Inferior parietal cortex (tissue), 1 donor: Measurements from ENCODE around the gene DGUOK.
"Not testable (repeated sequence)": the region's sequence is repeated elsewhere in the genome, so short reads cannot be mapped to it uniquely, and the experiment has no call there.

Source experiments
- DNase-seq: peaks from one replicate; pipeline ENCODE4 v3.0.0-alpha.2; 2016; ENCODE audit errors: extremely low spot score

The DGUOK gene

DNA sequence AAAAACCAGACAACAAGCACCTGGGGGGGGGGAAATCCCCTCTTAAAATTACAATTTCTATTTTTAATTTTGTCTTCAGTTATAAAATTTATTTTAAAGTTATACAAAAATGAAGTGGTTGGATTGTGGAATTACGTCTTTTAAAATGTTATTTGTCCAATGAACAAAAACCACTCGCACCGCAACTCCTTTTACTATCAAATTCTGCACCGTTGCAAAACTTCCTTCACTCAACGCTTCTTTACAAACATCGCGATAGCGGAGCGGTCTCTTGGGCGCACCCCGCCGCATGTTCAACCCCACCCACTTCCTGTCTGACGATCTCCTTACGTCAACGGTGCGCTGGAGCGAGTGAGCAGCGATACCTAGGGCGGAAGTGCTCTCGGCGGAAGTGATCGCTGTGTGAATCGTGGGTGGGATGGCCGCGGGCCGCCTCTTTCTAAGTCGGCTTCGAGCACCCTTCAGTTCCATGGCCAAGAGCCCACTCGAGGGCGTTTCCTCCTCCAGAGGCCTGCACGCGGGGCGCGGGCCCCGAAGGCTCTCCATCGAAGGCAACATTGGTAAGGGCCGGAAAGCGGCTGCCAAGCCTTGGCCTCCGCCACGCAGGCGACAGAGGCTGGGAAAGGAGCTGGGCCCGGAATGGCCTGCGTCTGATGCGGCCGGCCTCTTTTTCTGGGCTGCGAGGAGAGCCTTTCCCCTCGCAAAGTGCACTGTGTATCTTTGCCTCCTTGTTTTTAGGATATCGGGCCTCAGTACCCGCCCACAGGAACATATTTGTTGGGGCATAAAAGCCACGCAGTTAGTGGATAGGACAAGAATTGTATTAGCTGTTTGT, at the start of gene DGUOK:
Gene DGUOK (plus strand): TSS at position 388 of the 835 bp plus-strand sequence. CDS start 31 bp downstream, at position 419.
- DNase-seq = peak; percentile 98

DNA sequence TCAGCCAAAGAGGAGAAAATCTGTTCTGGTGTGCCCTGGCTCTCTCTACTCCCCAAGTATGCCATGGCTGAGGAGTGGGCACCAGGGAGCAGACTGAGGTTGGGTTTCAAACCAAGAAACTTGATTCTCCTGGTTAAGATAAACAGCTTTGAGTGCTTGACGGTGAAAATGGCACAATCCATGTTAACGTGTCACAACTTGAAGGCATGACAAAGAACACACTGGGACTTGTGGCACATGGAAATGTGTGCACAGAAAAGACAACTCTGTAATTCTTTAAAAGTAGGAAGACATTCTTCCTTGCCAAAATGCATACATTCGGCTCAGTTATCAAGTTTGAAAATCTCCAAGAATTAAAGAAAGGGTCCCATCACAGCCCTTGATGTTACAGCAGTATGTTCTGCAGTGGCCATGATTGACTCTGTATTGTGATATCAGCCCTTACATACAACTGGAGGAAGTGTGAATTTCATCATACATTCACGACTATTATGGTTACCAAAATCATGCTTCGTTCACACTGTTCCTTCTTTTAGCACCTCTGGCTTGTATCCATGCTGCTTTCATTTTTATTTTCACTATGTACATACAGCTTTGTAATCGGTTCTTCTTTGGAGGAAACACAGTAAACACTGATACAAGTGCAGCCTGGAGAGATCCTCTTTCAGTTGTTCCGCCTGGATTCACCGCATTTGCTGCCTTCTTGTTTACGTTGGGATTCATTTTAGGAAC, 49.4 kb upstream of the DGUOK start:
- DNase-seq = no peak

DNA sequence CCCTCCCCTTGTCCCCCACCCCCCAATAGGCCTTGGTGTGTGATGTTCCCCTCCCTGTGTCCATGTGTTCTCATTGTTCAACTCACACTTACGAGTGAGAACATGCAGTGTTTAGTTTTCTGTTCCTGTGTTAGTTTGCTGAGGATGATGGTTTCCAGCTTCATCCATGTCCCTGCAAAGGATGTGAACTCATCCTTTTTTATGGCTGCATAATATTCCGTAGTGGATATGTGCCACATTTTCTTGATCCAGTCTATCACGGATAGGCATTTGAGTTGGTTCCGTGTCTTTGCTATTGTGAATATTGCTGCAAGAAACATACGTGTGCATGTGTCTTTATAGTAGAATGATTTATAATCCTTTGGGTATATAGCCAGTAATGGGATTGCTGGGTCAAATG, 48.7 kb upstream of the DGUOK start:
- DNase-seq = not testable (repeated sequence)

DNA sequence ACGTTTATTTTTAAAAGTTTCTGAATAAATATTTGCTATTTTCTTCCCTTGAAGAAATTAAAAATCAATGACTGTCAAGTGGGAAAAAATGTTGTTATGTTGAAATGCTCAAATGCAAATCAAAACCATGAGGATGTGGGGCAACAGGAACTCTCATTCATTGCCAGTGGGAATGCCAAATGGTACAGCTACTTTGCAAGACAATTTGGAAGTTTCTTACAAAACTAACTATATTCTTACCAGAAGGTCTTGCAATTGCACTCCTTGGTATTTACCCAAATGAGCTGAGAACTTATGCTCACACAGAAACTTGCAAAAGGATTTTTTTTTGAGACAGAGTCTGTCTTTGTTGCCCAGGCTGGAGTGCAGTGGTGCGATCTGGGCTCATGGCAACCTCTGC, 41.3 kb upstream of the DGUOK start:
- DNase-seq = no peak

DNA sequence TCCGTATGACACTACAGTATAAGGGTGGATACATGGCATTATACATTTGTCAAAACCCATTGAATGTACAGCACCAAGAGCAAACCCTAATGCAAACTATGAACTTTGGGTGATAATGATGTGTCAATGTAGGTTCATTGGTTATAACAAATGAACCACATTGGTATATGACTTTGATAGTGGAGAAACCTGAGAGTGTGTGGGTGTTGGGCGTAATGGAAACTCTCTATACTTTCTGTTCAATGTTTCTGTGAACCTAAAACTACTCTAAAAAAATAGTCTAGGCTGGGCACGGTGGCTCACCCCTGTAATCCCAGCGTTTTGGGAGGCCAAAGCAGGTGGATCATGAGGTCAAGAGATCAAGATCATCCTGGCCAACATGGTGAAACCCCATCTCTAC, 40.3 kb upstream of the DGUOK start:
- no peak for DNase-seq

DNA sequence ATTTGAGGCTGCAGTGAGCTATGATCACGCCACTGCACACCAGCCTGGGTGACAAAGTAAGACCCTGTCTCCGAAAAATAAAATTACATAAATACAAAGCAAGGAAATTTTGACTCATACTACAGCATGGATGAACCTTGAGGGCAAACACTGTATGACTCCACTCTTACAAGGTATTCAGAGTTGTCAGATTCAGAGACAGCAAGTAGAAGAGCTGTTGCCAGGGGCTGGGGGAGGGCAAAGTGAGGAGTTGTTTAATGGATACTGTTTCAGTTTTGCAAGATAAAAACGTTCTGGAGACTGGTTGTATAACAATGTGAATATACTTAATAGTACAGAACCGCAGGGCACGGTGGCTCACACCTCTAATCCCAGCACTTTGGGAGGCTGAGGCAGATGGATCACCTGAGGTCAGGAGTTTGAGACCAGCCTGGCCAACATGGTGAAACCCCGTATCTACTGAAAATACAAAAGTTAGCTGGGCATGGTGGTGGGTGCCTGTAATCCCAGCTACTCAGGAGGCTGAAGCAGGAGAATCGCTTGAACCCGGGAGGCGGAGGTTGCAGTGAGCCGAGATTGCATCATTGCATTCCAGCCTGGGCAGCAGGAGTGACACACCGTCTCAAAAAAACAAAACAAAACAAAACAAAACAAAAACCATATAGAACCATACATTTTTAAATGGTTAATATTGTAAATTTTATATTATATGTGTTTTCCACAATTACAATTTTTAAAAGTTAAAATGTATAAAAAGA, 38.9 kb upstream of the DGUOK start:
- DNase-seq = not testable (repeated sequence)

DNA sequence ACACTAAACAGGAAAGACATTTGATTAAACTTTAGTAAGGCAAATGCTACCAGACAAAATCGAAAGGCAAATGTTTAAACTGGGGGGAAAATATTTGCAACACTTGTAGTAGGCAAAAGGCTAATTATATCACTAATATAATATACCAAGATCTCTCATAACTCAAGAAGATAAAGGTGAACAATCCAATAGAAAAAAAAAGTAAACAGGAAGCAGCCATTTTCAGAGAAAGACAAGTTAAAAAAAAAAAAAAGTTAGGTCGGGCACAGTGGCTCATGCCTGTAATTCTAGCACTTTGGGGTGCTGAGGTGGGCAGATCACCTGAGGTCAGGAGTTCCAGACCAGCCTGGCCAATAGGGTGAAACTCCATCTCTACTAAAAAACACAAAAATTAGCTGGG, 38.3 kb upstream of the DGUOK start:
- DNase-seq = no peak

DNA sequence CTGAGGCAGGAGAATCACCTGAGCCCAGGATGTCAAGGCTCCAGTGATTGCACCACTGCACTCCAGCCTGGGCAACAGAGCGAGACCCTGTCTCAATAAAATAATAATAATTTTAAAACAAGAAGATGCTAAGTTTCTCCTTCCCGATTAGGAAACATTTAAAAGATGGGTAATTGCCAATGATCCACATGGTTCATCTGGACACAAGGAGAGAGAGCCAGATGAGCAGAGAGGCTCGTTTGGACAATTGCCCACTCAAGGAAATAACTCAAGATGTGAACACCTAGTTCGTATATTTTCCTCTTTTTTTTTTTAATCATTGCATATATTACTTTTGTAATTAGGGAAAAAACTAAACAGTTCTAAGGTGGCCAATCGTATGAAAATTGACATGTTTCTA, 37.5 kb upstream of the DGUOK start:
- DNase-seq = no peak

DNA sequence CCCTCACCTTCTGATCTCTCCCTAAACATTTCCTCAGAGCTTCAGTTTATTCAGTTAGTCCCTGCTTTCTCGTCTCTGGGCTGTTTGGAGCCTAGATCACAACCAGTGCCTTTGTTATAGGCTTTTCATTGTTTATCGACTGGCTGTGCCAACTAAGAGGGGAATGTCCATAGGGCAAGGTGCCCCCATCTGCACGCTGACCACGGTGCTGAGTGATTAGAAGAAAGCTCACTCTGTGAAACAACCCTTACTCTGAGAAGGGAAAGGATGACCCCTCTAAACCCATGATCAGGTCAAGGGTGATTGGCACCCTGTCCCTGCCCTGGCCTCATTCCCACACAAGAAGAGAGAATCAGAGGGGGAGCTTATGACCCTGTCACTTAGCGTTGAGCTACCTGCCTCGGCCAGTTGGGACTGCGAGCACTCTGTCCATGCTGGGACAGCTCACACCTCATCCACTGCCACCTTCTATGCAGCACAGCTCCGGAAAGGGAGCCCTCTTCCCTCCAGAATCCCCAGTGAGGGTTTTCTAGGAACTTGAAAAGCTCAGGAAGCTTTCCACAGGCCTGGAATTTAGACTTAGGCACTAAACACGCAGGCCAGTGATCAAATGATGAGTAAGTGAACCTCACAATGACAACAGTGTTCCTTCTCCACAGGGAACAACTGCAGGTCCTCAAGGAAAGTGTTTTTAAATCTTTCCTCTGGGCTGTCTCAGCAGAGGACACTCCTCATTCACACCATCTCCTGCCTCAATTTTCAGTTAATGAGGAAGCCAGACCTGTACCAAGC, 36.2 kb upstream of the DGUOK start:
- no peak for DNase-seq

DNA sequence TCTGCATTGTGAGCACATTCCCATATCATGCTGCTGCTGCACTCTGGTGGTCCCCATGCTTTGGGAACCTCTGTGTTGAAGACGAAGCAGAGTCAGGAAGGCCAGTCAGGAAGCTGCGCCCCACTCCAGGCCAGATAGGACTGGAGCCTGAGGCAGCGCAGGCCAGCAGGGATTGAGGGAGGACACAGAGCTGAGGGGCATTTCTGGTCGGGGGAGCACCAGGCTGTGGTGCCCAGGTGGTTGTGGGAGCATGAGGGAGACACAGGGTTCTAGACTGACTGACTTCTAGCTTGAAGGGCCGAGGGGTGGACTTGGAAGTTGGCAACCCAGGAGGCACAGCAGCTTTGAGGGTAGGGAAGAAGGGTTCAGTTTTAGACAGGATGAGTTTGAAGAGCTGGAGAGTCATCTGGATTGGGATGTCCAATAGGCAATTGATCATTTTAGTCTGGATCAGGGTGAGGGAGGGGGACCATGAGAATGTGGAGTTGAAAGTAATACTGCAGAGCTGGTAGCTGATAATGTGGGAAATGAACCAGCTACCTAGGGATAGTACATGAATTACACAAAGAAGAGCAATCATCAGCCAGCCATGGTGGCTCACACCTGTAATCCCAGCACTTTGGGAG, 35.3 kb upstream of the DGUOK start:
- no peak for DNase-seq

DNA sequence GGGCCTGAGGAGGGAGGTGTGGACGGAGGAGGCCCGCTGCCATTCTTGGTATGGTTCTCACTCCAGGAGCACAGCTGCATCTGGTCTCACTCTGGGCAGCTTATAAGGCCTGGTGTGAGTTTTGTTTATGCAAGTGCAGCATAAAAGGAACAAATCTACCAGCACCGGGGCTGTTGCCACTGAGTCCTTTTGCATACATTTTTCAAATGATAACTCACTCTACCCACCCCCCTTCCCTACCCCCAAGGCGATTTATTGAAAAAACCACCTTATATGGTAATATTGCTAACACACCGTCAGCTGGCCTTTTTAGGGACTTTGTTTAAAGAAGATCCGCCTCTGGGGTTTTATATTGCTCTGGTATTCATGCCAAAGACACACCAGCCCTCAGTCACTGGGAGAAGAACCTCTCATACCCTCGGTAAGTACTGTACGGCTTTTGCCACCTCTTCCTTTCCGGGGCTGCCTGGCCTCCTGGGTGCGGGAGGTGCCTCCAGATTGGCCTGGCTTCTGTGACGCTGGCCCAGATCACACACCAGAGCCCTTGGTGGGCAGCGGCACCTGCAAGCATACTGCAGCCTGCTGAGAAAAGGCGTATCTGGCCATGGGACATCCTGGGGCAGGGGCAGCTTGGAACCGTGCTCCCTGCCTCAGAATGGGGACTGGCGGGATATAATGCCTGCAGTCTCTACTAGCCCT, 33.9 kb upstream of the DGUOK start, which contains the start of gene ACTG2:
Gene ACTG2 (plus strand): TSS at position 378 of the 699 bp plus-strand sequence. CDS start 8,304 bp downstream, outside the sequence.
- no peak for DNase-seq

DNA sequence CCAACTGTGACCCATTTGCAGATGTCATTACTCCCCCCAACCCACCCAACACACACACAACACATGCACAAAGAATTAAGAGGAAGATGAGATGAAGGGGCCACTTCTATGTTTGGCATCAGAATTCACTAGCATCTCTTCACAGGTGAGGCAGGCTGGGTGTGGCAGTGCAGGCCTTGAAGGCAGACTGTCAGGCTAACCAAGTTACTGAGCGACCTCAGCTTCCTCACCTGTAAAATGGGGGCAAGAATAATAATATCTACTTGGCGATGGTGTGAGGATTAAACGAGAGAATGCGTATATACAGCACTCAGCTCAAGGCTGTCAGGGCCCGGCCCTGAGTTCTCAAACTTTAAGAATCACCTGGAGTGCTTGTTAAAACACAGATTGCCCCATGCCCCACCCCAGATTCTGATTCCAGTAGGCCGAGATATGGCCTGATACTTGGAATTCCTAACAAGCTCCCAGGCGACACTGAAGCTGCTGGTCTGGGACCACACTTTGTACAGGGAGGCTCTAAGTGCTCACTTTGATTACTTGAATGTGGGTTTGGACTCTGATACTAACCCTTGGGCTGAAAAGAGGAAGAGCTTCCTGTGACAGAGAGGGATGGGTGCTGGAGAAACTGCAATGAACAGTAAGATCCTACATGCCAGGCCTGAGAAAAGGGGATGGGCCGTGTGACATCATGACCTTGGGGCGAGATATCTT, 32.8 kb upstream of the DGUOK start:
- DNase-seq = no peak

DNA sequence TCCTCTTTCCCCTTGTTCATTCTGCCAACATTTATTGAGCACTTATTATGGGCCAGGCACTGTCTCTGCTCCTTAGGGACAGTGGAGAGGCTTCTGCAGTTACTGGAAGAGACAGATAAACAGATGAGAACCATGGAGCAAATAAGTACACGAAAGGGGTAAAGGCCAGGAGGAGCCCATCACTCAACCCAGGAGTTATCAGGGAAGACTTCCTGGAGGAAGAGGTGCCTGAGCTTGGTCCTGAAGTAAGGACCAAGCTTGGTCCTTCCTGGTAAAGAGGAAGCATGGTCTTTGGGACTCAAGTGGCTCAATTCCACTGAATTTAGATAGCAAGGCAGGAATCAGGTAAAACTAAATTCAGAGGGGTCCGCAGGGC, 32.2 kb upstream of the DGUOK start:
- no peak for DNase-seq

DNA sequence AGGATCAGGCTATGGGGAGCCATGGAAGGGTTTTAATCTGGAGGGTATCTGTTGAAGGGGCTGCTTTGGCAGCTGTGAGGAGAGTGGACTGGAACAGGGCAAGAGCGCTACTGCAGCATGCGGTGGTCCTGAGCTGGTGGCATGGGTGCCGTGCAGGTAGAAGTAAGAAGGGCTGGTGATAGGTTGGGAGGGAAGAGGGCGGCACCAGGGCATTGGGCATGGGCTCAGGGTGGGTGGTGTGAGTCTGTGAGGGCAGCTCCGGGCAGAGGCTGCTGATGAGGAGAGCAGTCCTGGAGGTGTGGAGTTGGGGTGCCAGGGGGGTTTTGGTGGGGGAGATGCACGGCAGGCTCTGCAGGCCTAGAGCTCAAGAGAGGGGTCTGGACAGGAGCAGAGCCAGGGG, 31.8 kb upstream of the DGUOK start:
- DNase-seq = no peak

DNA sequence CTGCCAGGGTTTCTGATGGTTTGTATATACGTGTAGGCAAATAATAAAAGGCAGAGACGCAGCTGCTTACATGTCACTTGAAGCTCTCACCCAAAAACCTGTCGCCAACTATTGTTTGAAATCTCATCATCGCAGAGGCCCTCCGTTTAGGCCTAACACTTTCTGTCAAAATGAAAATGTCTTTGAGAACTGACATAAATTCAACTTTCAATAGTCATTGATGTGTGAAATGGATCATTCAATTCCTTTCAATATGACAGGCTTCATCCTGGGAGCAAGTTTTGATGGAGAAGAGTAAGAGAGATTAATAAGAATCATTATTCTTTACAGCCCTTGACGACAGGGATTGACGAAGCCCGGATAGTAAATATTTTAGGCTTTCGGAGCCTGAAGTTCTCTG, 31.2 kb upstream of the DGUOK start:
- no peak for DNase-seq

DNA sequence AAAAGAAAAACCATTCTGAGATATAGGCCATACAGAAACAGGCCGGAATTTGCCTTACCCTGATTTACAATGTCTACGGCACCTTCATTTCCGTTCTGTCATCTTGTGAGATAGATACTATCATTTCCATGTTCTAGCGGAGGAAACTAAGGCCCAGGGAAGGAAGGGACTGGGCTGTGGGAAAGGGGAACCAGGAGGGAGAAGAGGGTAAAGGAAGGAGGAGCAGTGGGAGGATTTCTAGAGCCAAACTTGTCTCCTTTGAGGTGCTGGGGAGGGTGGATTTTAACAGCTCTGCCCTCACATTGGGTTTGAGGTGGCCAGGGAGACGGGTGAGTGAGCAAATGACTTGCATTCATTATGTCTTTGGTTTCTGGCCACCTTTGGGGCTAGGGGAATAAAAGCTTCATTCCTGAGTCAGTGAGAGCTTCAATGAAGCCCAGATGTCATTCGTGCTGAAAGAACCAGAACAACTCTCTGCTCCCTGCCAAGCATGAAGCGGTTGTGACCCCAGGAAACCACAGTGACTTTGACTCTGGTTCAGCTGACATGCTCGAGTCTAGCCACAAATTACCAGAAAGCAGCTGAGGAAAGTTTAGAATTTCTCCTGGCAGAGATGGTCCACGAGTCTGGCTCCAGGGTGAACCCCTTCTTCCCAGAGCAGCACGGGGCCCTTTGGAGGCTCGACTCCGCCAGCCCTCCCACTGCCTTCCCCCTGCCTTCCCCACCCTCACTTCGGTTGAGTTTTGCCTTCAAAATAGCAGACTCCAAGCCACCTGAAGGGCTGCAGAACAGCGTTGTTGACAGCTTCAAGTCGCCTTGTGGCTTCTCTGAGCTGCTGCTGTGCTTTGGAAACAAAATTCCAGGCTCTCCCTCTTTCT, 30.1 kb upstream of the DGUOK start:
- no peak for DNase-seq

DNA sequence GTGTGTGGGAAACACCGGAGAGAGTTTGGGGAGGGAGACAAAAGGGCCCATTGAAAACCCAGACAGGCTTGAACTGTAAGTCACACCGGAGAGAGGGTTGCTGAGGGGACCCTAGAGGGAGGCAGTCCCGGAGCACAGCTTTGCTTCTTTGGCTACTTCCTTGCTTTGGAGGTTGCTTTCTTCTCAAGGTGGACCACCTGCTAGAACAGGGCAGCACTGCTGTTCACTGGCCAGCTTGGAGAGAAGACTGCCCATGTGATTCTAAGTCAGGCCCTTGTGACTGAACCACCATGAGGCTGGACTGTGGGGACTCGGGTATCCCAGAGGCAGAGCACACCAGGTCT, 29.5 kb upstream of the DGUOK start:
- DNase-seq = no peak

DNA sequence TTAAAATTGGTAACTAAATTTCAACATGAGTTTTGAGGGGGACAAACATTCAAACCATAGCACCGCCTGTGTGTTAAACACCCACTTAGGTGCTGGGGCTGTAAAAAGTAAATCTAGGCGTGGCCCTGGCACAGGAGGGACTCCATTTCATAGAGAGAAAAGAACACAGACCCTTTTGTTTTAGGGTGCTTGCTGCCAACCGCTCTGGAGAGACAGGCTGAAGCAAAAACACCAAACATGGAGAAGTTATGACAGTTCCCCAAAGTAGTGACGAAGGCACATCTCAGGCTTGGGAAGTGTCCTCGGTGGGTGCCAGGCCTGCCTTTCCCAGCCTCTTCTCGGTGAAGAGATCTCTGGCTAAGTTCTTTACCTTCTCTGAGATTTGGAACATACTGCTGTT, 28.7 kb upstream of the DGUOK start:
- DNase-seq = no peak

DNA sequence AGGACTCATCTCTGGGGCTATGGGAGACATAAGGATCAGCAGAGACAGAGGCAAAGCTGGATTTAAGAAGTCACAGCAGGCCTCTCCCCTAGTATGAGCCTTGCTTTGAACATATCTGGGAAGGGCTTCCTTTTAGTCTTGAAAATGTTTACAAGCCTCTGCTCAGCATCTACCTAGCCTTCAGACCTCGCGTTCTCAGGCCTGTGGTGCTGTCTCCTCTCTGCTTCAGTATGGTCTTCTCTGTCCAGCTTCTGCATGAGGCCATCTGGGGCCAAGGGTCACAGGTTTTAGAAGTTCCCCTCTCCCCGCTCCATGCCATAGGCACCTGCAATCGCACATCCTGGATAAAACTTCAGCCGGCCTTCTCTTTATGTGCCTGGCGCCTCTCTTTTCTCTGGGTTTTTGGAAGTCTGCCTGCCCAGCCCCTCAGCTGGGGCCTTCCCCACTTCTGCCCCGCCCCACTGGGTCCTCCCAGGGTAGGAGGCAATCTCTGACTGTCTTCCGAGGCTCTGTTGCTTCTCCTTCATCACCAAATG, 26.8 kb upstream of the DGUOK start:
- no peak for DNase-seq
